Skin epidermis (tissue), 12 donors: ENCODE data around the gene RABGGTA.
"Not testable (repeated sequence)": the region's sequence is repeated elsewhere in the genome, so short reads cannot be mapped to it uniquely, and the experiment has no call there.

Source experiments
- H3K27ac ChIP-seq, 21 experiments: fragments of 200-600 bp; sonication (generic) in 11 of 21; one replicate each; pipeline ENCODE4 v1.5.0; 2020; ENCODE audit warnings: mild to moderate bottlenecking in 3 of 21, inconsistent platforms in 2 of 21, moderate library complexity in 2 of 21
- H3K4me3 ChIP-seq, 7 experiments: fragments of 200-600 bp; sonication (generic) in 2 of 7; one replicate each; pipeline ENCODE4 v1.5.0; 2020; ENCODE audit warnings: inconsistent platforms in 2 of 7, mild to moderate bottlenecking in 2 of 7, moderate library complexity in 1 of 7

RABGGTA gene

GRCh38 chr14:24252289-24253124 is 18.9 kb downstream of the RABGGTA start:
- Histone ChIP-seq H3K27ac (peak overlapping the region in 4 of 21 experiments; percentile 16 to 41 (median 21)), H3K4me3 (no peak overlapping the region)

- Histone ChIP-seq H3K27ac (peak overlapping the region in 4 of 21 experiments; percentile 16 to 41 (median 21)), H3K4me3 (no peak overlapping the region)
Measured at GRCh38 chr14:24251880-24252288, 19.5 kb downstream of the RABGGTA start.

- H3K4me3 ChIP-seq, result no peak overlapping the region
- H3K27ac ChIP-seq, result peak overlapping the region in 1 of 21 experiments; percentile 29
Measured at GRCh38 chr14:24250354-24250753, 21.0 kb downstream of the RABGGTA start.

- Histone ChIP-seq H3K27ac (no peak overlapping the region), H3K4me3 (no peak overlapping the region)
Measured at GRCh38 chr14:24249230-24250021, 22.0 kb downstream of the RABGGTA start.

GRCh38 chr14:24247422-24247821 is 24.0 kb downstream of the RABGGTA start:
- Histone ChIP-seq H3K4me3 (no peak overlapping the region), H3K27ac (peak overlapping the region in 7 of 21 experiments; percentile 2 to 78 (median 58))

- peak overlapping the region in 12 of 21 experiments; percentile 2 to 78 (median 54) for H3K27ac ChIP-seq
- no peak overlapping the region for H3K4me3 ChIP-seq
Measured at GRCh38 chr14:24246765-24247212, 24.6 kb downstream of the RABGGTA start.

- not testable (repeated sequence) for H3K27ac ChIP-seq, H3K4me3 ChIP-seq
Measured at GRCh38 chr14:24245350-24245749, 26.0 kb downstream of the RABGGTA start.

GRCh38 chr14:24243336-24243836 is 28.0 kb downstream of the RABGGTA start:
- peak overlapping the region in 20 of 21 experiments; percentile 92 to 100 (median 98) for H3K27ac ChIP-seq
- peak overlapping the region; percentile 49 to 73 (median 60) for H3K4me3 ChIP-seq

GRCh38 chr14:24241829-24242443 is 29.5 kb downstream of the RABGGTA start:
- H3K4me3 ChIP-seq, result peak overlapping the region; percentile 49 to 73 (median 60)
- peak overlapping the region; percentile 38 to 100 (median 98) for H3K27ac ChIP-seq

GRCh38 chr14:24240110-24240918 is 31.1 kb downstream of the RABGGTA start:
- H3K4me3 ChIP-seq, result no peak overlapping the region
- H3K27ac ChIP-seq, result peak overlapping the region in 9 of 21 experiments; percentile 42 to 99 (median 97)

GRCh38 chr14:24238527-24239037 is 32.8 kb downstream of the RABGGTA start:
- Histone ChIP-seq H3K27ac (peak overlapping the region in 1 of 21 experiments; percentile 6), H3K4me3 (no peak overlapping the region)

- H3K27ac ChIP-seq, result peak overlapping the region in 1 of 21 experiments; percentile 6
- H3K4me3 ChIP-seq, result no peak overlapping the region
Measured at GRCh38 chr14:24238123-24238522, 33.3 kb downstream of the RABGGTA start.

- Histone ChIP-seq H3K4me3 (no peak overlapping the region), H3K27ac (no peak overlapping the region)
Measured at GRCh38 chr14:24237463-24237955, 33.9 kb downstream of the RABGGTA start.

GRCh38 chr14:24236689-24237462 is 34.5 kb downstream of the RABGGTA start:
- Histone ChIP-seq H3K4me3 (no peak overlapping the region), H3K27ac (no peak overlapping the region)

GRCh38 chr14:24235804-24236688 is 35.4 kb downstream of the RABGGTA start:
- H3K27ac ChIP-seq, result peak overlapping the region in 3 of 21 experiments; percentile 13 to 29 (median 19)

GRCh38 chr14:24234095-24235005 is 37.0 kb downstream of the RABGGTA start:
- Histone ChIP-seq H3K27ac (peak overlapping the region in 3 of 21 experiments; percentile 6 to 92 (median 91)), H3K4me3 (no peak overlapping the region)

More at GRCh38 chr14:24235804-24236688, 35.4 kb downstream of the RABGGTA start:
- no peak overlapping the region for H3K4me3 ChIP-seq
